ENCODE results near the gene KRTAP20-3.

Gene KRTAP20-3

GRCh38 chr21:30634906-30635305, 7.8 kb upstream of the KRTAP20-3 start, which contains the start of gene KRTAP20-2:
TSS of gene KRTAP20-2 (plus strand) at chr21:30635206. CDS start at chr21:30635264, 58 bp downstream.
- Mint-ChIP-seq H3K27me3 (ENCODE audit: low read depth) (no peaks in the 10 kb centered on the region), H3K27ac (no peak within 1 kb of the TSS), H3K4me3 (no peak within 1 kb of the TSS), H3K9me3 (no peaks in the 10 kb centered on the region), H3K4me1 (ENCODE audit: low read depth) (no peaks in the 10 kb centered on the region), H3K36me3 (ENCODE audit: low read depth) (no peaks in the 10 kb centered on the region)
- no peak for DNase-seq (ENCODE audit: low spot score)

- H3K36me3 Mint-ChIP-seq (ENCODE audit: low read depth), result no peaks in the 10 kb centered on the region
- DNase-seq (ENCODE audit: low spot score), result no peak
These were observed 4.0 kb upstream of the KRTAP20-3 start for GRCh38 chr21:30638686-30639085.

GRCh38 chr21:30646904-30647414, 4.3 kb downstream of the KRTAP20-3 start:
- H3K36me3 Mint-ChIP-seq (ENCODE audit: low read depth), result no peaks in the 10 kb centered on the region
- no peak overlapping the region for H3K4me3 Mint-ChIP-seq

More at GRCh38 chr21:30638686-30639085, 4.0 kb upstream of the KRTAP20-3 start:
- no peaks in the 10 kb centered on the region for H3K27me3 Mint-ChIP-seq (ENCODE audit: low read depth)
- no peak overlapping the region for H3K4me3 Mint-ChIP-seq
- no peaks in the 10 kb centered on the region for H3K9me3 Mint-ChIP-seq
- no peak overlapping the region for H3K27ac Mint-ChIP-seq
- no peaks in the 10 kb centered on the region for H3K4me1 Mint-ChIP-seq (ENCODE audit: low read depth)

GRCh38 chr21:30652891-30653290, 10.2 kb downstream of the KRTAP20-3 start:
- H3K27ac Mint-ChIP-seq, result no peak overlapping the region
- H3K36me3 Mint-ChIP-seq (ENCODE audit: low read depth), result no peaks in the 10 kb centered on the region

More at GRCh38 chr21:30646904-30647414, 4.3 kb downstream of the KRTAP20-3 start:
- H3K4me1 Mint-ChIP-seq (ENCODE audit: low read depth), result no peaks in the 10 kb centered on the region
- peaks cover 11% of the 10 kb centered on the region for H3K9me3 Mint-ChIP-seq
- peaks cover 13% of the 10 kb centered on the region for H3K27me3 Mint-ChIP-seq (ENCODE audit: low read depth)
- DNase-seq (ENCODE audit: low spot score), result no peak
- H3K27ac Mint-ChIP-seq, result no peak overlapping the region

GRCh38 chr21:30668776-30669175, 26.1 kb downstream of the KRTAP20-3 start:
- H3K9me3 Mint-ChIP-seq, result peaks cover 13% of the 10 kb centered on the region
- H3K27me3 Mint-ChIP-seq (ENCODE audit: low read depth), result peaks cover 8% of the 10 kb centered on the region
- no peaks in the 10 kb centered on the region for H3K4me1 Mint-ChIP-seq (ENCODE audit: low read depth)
- no peak overlapping the region for H3K4me3 Mint-ChIP-seq
- no peaks in the 10 kb centered on the region for H3K36me3 Mint-ChIP-seq (ENCODE audit: low read depth)
- no peak for DNase-seq (ENCODE audit: low spot score)
- H3K27ac Mint-ChIP-seq, result no peak overlapping the region

More at GRCh38 chr21:30652891-30653290, 10.2 kb downstream of the KRTAP20-3 start:
- DNase-seq (ENCODE audit: low spot score), result no peak
- peaks cover 15% of the 10 kb centered on the region for H3K27me3 Mint-ChIP-seq (ENCODE audit: low read depth)
- no peaks in the 10 kb centered on the region for H3K4me1 Mint-ChIP-seq (ENCODE audit: low read depth)
- no peak overlapping the region for H3K4me3 Mint-ChIP-seq
- H3K9me3 Mint-ChIP-seq, result peaks cover 6% of the 10 kb centered on the region

GRCh38 chr21:30672985-30673650, 30.5 kb downstream of the KRTAP20-3 start:
- Mint-ChIP-seq H3K4me1 (ENCODE audit: low read depth) (no peaks in the 10 kb centered on the region), H3K4me3 (no peak overlapping the region), H3K9me3 (peaks cover 22% of the 10 kb centered on the region), H3K36me3 (ENCODE audit: low read depth) (no peaks in the 10 kb centered on the region), H3K27me3 (ENCODE audit: low read depth) (peaks cover 11% of the 10 kb centered on the region), H3K27ac (no peak overlapping the region)
- no peak for DNase-seq (ENCODE audit: low spot score)

- no peaks in the 10 kb centered on the region for H3K4me1 Mint-ChIP-seq (ENCODE audit: low read depth)
- DNase-seq (ENCODE audit: low spot score), result no peak
- H3K9me3 Mint-ChIP-seq, result peaks cover 22% of the 10 kb centered on the region
- H3K4me3 Mint-ChIP-seq, result no peak overlapping the region
- peaks cover 14% of the 10 kb centered on the region for H3K27me3 Mint-ChIP-seq (ENCODE audit: low read depth)
- no peaks in the 10 kb centered on the region for H3K36me3 Mint-ChIP-seq (ENCODE audit: low read depth)
- no peak overlapping the region for H3K27ac Mint-ChIP-seq
These were observed 31.6 kb downstream of the KRTAP20-3 start for GRCh38 chr21:30674312-30674711.

- peaks cover 16% of the 10 kb centered on the region for H3K27me3 Mint-ChIP-seq (ENCODE audit: low read depth)
- no peaks in the 10 kb centered on the region for H3K4me1 Mint-ChIP-seq (ENCODE audit: low read depth)
- DNase-seq (ENCODE audit: low spot score), result no peak
- no peaks in the 10 kb centered on the region for H3K36me3 Mint-ChIP-seq (ENCODE audit: low read depth)
- H3K27ac Mint-ChIP-seq, result no peak overlapping the region
- peaks cover 10% of the 10 kb centered on the region for H3K9me3 Mint-ChIP-seq
- no peak overlapping the region for H3K4me3 Mint-ChIP-seq
These were observed 34.1 kb downstream of the KRTAP20-3 start for GRCh38 chr21:30676737-30677136.

GRCh38 chr21:30680586-30680985, 37.9 kb downstream of the KRTAP20-3 start:
- no peak overlapping the region for H3K27ac Mint-ChIP-seq
- H3K4me3 Mint-ChIP-seq, result no peak overlapping the region
- no peaks in the 10 kb centered on the region for H3K36me3 Mint-ChIP-seq (ENCODE audit: low read depth)
- DNase-seq (ENCODE audit: low spot score), result no peak
- H3K4me1 Mint-ChIP-seq (ENCODE audit: low read depth), result no peaks in the 10 kb centered on the region
- peaks cover 10% of the 10 kb centered on the region for H3K9me3 Mint-ChIP-seq
- peaks cover 9% of the 10 kb centered on the region for H3K27me3 Mint-ChIP-seq (ENCODE audit: low read depth)

GRCh38 chr21:30684506-30684905, 41.8 kb downstream of the KRTAP20-3 start:
- no peak overlapping the region for H3K4me3 Mint-ChIP-seq

GRCh38 chr21:30689822-30690221, 47.2 kb downstream of the KRTAP20-3 start:
- H3K4me1 Mint-ChIP-seq (ENCODE audit: low read depth), result no peaks in the 10 kb centered on the region

More at GRCh38 chr21:30684506-30684905, 41.8 kb downstream of the KRTAP20-3 start:
- H3K27ac Mint-ChIP-seq, result no peak overlapping the region
- DNase-seq (ENCODE audit: low spot score), result no peak
- no peaks in the 10 kb centered on the region for H3K4me1 Mint-ChIP-seq (ENCODE audit: low read depth)
- H3K27me3 Mint-ChIP-seq (ENCODE audit: low read depth), result peaks cover 8% of the 10 kb centered on the region
- H3K36me3 Mint-ChIP-seq (ENCODE audit: low read depth), result no peaks in the 10 kb centered on the region
- no peaks in the 10 kb centered on the region for H3K9me3 Mint-ChIP-seq

More at GRCh38 chr21:30689822-30690221, 47.2 kb downstream of the KRTAP20-3 start:
- no peaks in the 10 kb centered on the region for H3K36me3 Mint-ChIP-seq (ENCODE audit: low read depth)
- no peaks in the 10 kb centered on the region for H3K9me3 Mint-ChIP-seq
- no peak overlapping the region for H3K27ac Mint-ChIP-seq
- DNase-seq (ENCODE audit: low spot score), result no peak
- no peak overlapping the region for H3K4me3 Mint-ChIP-seq
- peaks cover 12% of the 10 kb centered on the region for H3K27me3 Mint-ChIP-seq (ENCODE audit: low read depth)

Measured in T-helper 2 cell treated with Interferon-gamma antibody and Interleukin-4, amounts not matched to agents 5 μg/mL and 100 μg/mL, for 36 hours (primary cell).